K562 (cell line): ENCODE measurements around the gene OXLD1. TPM values are rescaled to one million over a fixed set of nuclear protein-coding genes. Genes with fewer than 3 reads are reported as not detected.

Source experiments
- CBFB ChIP-seq: sonication (generic); formaldehyde crosslinking; IDR thresholded peaks from 2 replicates; pipeline ENCODE4 v1.4.0; 2020; ENCODE audit warnings: mild to moderate bottlenecking, missing genetic modification reagents
- CBX2 ChIP-seq: fragments of 200-600 bp; sonication (generic); IDR thresholded peaks from one replicate; pipeline ENCODE4 v1.6.1; 2012; ENCODE audit warnings: mild to moderate bottlenecking, low read length, inconsistent platforms; ENCODE audit not compliant: insufficient read depth, poor library complexity, severe bottlenecking
- CEBPG ChIP-seq, 3 experiments: fragments of 200-800 bp in 1 of 3; sonication (Bioruptor generic) in 1 of 3; sonication (generic) in 1 of 3; formaldehyde crosslinking in 1 of 3; IDR thresholded peaks in 2 of 3; conservative IDR thresholded peaks in 1 of 3; 2 replicates each; pipeline versions ENCODE4 v1.6.1 to v1.8.0; 2016 to 2022; ENCODE audit warnings: missing compliant biosample characterization in 2 of 3, missing genetic modification characterization in 2 of 3, mild to moderate bottlenecking in 1 of 3, missing genetic modification reagents in 1 of 3
- DPF2 ChIP-seq: fragments of 450-650 bp; IDR thresholded peaks from 2 replicates; pipeline ENCODE4 v1.6.1; 2016
- ETV5 ChIP-seq: sonication (generic); formaldehyde crosslinking; IDR thresholded peaks from 2 replicates; pipeline ENCODE4 v1.4.0; 2020; ENCODE audit warnings: low read depth, mild to moderate bottlenecking, missing genetic modification reagents
- GTF2F1 ChIP-seq: IDR thresholded peaks from 2 replicates; pipeline ENCODE4 v1.6.1; 2011; ENCODE audit warnings: low read depth, low read length, improper control_type of control experiment
- HIVEP1 ChIP-seq: fragments of 250-450 bp; sonication (Bioruptor Pico); IDR thresholded peaks from 2 replicates; pipeline ENCODE4 v1.4.0; 2020; ENCODE audit warnings: mild to moderate bottlenecking
- HNRNPL ChIP-seq: fragments of 200-400 bp; formaldehyde crosslinking; IDR thresholded peaks from 2 replicates; pipeline ENCODE4 v1.6.1; 2017; ENCODE audit warnings: low read depth, mild to moderate bottlenecking, low read length
- IRF2 ChIP-seq: sonication (generic); formaldehyde crosslinking; IDR thresholded peaks from 2 replicates; pipeline ENCODE4 v1.8.1; 2022; ENCODE audit warnings: mild to moderate bottlenecking, missing genetic modification reagents
- LARP7 ChIP-seq: fragments of 450-650 bp; IDR thresholded peaks from 2 replicates; pipeline ENCODE4 v1.6.1; 2016
- MAFF ChIP-seq: IDR thresholded peaks from 2 replicates; pipeline ENCODE4 v1.6.1; 2012; ENCODE audit warnings: low read length, improper control_type of control experiment
- MEF2A ChIP-seq: IDR thresholded peaks from 2 replicates; pipeline ENCODE4 v1.6.1; 2011; ENCODE audit warnings: low read depth, mild to moderate bottlenecking, low read length, moderate library complexity; ENCODE audit not compliant: control insufficient read depth
- PHB2 ChIP-seq: fragments of 450-650 bp; IDR thresholded peaks from 2 replicates; pipeline ENCODE4 v1.6.1; 2017; ENCODE audit warnings: low read depth
- POLR2AphosphoS5 ChIP-seq: IDR thresholded peaks from 2 replicates; pipeline ENCODE4 v1.6.1; 2011; ENCODE audit warnings: mild to moderate bottlenecking, low read depth, low read length, moderate library complexity; ENCODE audit not compliant: control insufficient read depth, insufficient read depth
- RBM15 ChIP-seq: fragments of 200-400 bp; formaldehyde crosslinking; IDR thresholded peaks from 2 replicates; pipeline ENCODE4 v1.6.1; 2018; ENCODE audit warnings: mild to moderate bottlenecking, low read length, moderate library complexity; ENCODE audit not compliant: insufficient read depth
- SIN3B ChIP-seq: fragments of 450-650 bp; IDR thresholded peaks from 2 replicates; pipeline ENCODE4 v1.6.1; 2017; ENCODE audit warnings: low read depth, mild to moderate bottlenecking, moderate library complexity
- polyA plus RNA-seq, 8 experiments: library from polyadenylated mRNA; depleted of rRNA in 4 of 8; stranded (reverse) in 5 of 8; unstranded in 3 of 8; fragments of >200 nt; fragmentation: Nextera tagmentation in 2 of 8; fragmentation: Illumina TruSeq in 1 of 8; extraction: Ambion mirVana in 2 of 8; extraction: Trizol in 1 of 8; gene quantifications; 2 replicates each; pipeline versions ENCODE4 v1.2.1 to v1.2.3, GENCODE V29; 2011 to 2014; ENCODE audit warnings: inconsistent platforms in 1 of 8, missing spikeins in 1 of 8
- total RNA-seq, 7 experiments: library from RNA; depleted of rRNA in 6 of 7; stranded (reverse); fragments of >200 nt in 6 of 7; fragmentation: Illumina TruSeq in 2 of 7; extraction: Trizol in 2 of 7; gene quantifications; 2 replicates each; pipeline versions ENCODE4 v1.2.1 to v1.2.3, GENCODE V29; 2011 to 2021; ENCODE audit warnings: low replicate concordance in 1 of 7
- TF ChIP-seq, protein P1 (sequence below): fragments of 450-650 bp; IDR thresholded peaks from 2 replicates; pipeline ENCODE4 v1.6.1; 2018; ENCODE audit not compliant: partially characterized antibody
- TF ChIP-seq, protein P2 (sequence below): fragments of 450-650 bp; formaldehyde crosslinking; IDR thresholded peaks from 2 replicates; pipeline ENCODE4 v1.4.0; 2020; ENCODE audit warnings: mild to moderate bottlenecking
- TF ChIP-seq, protein P3 (sequence below): sonication (generic); formaldehyde crosslinking; IDR thresholded peaks from 2 replicates; pipeline ENCODE4 v1.4.0; 2020; ENCODE audit warnings: mild to moderate bottlenecking, missing genetic modification reagents
- TF ChIP-seq, protein P4 (sequence below): fragments of 450-650 bp; conservative IDR thresholded peaks from 2 replicates; pipeline ENCODE4 v1.6.1; 2016; ENCODE audit warnings: missing genetic modification characterization, low read depth, mild to moderate bottlenecking, missing compliant biosample characterization, moderate library complexity

The OXLD1 gene
- total and polyA plus RNA-seq, 9 of the 15 experiments (the other 6 are each of a cell fraction or from before 2014, with no cell fraction given), result 4.4 to 115 (median 29.3) TPM

DNA sequence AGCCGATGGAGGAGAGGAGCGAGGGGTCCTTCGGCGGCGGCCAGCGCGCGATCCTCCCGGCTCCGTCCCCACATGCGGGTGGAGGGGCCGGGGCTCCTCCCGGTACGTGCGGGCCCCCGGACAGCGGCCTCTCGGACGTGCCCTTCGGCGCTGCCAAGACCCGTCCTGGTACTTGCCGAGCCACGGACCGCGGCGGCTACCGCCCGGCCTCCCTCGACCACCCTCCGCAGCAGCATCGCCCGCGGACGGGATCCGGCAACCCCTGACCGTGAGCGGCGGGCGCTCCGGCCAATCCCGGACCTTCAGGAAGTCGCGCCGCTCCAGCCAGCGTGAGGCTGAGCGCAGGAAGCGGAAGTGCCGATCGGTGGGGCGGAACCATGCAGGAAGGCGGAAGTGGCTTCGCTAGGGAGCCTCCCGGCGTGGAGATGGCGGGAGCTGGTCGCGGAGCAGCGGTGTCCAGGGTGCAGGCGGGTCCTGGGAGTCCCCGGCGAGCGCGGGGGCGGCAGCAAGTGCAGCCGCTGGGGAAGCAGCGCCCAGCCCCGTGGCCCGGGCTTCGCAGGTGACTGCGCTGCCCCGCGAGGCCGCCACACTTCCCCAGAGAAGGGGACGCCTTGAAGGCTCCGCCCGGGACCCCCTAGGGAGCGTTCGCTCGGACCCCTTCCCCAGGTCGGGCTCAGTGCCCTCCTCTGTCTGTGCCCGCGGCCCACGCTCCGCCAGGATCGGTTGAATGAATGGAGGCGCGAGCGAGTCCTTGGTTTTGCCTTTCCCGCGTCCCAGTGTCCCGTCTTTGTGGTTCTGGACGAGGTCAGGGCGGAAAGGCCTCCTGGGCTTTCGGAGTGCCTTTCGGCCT lies at the start of gene OXLD1, which contains the start of gene CCDC137 (continued):
- TF ChIP-seq GTF2F1, result 0 out of 2 replicates have a peak, but pooled peaks have one; percentile 61
- TF ChIP-seq CBX2, result no peak
- no peak for TF ChIP-seq MEF2A
- TF ChIP-seq CEBPG (CRISPR knock-in tag; IDR thresholded peaks at IDR 0.05), result no peak
- no peak for TF ChIP-seq CEBPG (tag; conservative IDR thresholded peaks at IDR 0.05 in 1 of 2, IDR thresholded peaks at IDR 0.05 in 1 of 2)
- peak; percentile 80 for TF ChIP-seq POLR2AphosphoS5
- TF ChIP-seq, protein P1, sequence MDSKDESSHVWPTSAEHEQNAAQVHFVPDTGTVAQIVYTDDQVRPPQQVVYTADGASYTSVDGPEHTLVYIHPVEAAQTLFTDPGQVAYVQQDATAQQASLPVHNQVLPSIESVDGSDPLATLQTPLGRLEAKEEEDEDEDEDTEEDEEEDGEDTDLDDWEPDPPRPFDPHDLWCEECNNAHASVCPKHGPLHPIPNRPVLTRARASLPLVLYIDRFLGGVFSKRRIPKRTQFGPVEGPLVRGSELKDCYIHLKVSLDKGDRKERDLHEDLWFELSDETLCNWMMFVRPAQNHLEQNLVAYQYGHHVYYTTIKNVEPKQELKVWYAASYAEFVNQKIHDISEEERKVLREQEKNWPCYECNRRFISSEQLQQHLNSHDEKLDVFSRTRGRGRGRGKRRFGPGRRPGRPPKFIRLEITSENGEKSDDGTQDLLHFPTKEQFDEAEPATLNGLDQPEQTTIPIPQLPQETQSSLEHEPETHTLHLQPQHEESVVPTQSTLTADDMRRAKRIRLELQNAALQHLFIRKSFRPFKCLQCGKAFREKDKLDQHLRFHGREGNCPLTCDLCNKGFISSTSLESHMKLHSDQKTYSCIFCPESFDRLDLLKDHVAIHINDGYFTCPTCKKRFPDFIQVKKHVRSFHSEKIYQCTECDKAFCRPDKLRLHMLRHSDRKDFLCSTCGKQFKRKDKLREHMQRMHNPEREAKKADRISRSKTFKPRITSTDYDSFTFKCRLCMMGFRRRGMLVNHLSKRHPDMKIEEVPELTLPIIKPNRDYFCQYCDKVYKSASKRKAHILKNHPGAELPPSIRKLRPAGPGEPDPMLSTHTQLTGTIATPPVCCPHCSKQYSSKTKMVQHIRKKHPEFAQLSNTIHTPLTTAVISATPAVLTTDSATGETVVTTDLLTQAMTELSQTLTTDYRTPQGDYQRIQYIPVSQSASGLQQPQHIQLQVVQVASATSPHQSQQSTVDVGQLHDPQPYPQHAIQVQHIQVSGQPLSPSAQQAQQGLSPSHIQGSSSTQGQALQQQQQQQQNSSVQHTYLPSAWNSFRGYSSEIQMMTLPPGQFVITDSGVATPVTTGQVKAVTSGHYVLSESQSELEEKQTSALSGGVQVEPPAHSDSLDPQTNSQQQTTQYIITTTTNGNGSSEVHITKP, result peak; percentile 15
- TF ChIP-seq CBFB (CRISPR knock-in tag), result no peak
- TF ChIP-seq, protein P2, sequence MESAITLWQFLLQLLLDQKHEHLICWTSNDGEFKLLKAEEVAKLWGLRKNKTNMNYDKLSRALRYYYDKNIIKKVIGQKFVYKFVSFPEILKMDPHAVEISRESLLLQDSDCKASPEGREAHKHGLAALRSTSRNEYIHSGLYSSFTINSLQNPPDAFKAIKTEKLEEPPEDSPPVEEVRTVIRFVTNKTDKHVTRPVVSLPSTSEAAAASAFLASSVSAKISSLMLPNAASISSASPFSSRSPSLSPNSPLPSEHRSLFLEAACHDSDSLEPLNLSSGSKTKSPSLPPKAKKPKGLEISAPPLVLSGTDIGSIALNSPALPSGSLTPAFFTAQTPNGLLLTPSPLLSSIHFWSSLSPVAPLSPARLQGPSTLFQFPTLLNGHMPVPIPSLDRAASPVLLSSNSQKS (CRISPR knock-in tag), result no peak
- peak; percentile 56; the same call in 1 of the 2 replicates for TF ChIP-seq HNRNPL
- no peak for TF ChIP-seq HIVEP1 (CRISPR knock-in tag)
- no peak for TF ChIP-seq MAFF
- no peak for TF ChIP-seq DPF2
- peak; percentile 11; the same call in 1 of the 2 replicates for TF ChIP-seq ETV5 (CRISPR knock-in tag)
- TF ChIP-seq, protein P3, sequence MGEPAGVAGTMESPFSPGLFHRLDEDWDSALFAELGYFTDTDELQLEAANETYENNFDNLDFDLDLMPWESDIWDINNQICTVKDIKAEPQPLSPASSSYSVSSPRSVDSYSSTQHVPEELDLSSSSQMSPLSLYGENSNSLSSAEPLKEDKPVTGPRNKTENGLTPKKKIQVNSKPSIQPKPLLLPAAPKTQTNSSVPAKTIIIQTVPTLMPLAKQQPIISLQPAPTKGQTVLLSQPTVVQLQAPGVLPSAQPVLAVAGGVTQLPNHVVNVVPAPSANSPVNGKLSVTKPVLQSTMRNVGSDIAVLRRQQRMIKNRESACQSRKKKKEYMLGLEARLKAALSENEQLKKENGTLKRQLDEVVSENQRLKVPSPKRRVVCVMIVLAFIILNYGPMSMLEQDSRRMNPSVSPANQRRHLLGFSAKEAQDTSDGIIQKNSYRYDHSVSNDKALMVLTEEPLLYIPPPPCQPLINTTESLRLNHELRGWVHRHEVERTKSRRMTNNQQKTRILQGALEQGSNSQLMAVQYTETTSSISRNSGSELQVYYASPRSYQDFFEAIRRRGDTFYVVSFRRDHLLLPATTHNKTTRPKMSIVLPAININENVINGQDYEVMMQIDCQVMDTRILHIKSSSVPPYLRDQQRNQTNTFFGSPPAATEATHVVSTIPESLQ (CRISPR knock-in tag), result peak; percentile 40; the same call in 1 of the 2 replicates
- TF ChIP-seq, protein P4, sequence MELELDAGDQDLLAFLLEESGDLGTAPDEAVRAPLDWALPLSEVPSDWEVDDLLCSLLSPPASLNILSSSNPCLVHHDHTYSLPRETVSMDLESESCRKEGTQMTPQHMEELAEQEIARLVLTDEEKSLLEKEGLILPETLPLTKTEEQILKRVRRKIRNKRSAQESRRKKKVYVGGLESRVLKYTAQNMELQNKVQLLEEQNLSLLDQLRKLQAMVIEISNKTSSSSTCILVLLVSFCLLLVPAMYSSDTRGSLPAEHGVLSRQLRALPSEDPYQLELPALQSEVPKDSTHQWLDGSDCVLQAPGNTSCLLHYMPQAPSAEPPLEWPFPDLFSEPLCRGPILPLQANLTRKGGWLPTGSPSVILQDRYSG (tag), result no peak
- TF ChIP-seq PHB2, result no peak
- no peak for TF ChIP-seq IRF2 (CRISPR knock-in tag)
- no peak for TF ChIP-seq RBM15
- TF ChIP-seq SIN3B, result peak; percentile 89
- TF ChIP-seq LARP7, result no peak
